Lower lobe of right lung (tissue), 2 donors: ENCODE results near the gene GALK2. TPM values are rescaled to one million over a fixed set of nuclear protein-coding genes. Genes with fewer than 3 reads are reported as not detected.

Source experiments
- ATAC-seq, 2 donors: fragments of 200-7000 bp; cut with Tn5 transposase; one replicate each; pipeline ENCODE4 v1.9.1; 2020 to 2022; ENCODE audit warnings: mild to moderate bottlenecking in 2 of 2, moderate library complexity in 2 of 2
- DNase-seq: peaks from one replicate; pipeline ENCODE4 v3.0.0-alpha.2; 2020
- H3K27ac ChIP-seq: fragments of 200-600 bp; one replicate; pipeline ENCODE4 v1.8.0; 2022
- H3K27me3 ChIP-seq: fragments of 200-600 bp; one replicate; pipeline ENCODE4 v1.8.0; 2022; ENCODE audit warnings: low read depth
- H3K36me3 ChIP-seq: fragments of 200-600 bp; one replicate; pipeline ENCODE4 v1.8.0; 2022; ENCODE audit warnings: mild to moderate bottlenecking
- H3K4me1 ChIP-seq: fragments of 200-600 bp; one replicate; pipeline ENCODE4 v1.8.0; 2022
- H3K4me3 ChIP-seq: fragments of 200-600 bp; one replicate; pipeline ENCODE4 v1.8.0; 2022; ENCODE audit warnings: mild to moderate bottlenecking
- H3K9me3 ChIP-seq: fragments of 200-600 bp; one replicate; pipeline ENCODE4 v1.8.0; 2022
- CTCF ChIP-seq: fragments of 200-600 bp; IDR thresholded peaks from one replicate; pipeline ENCODE4 v1.8.0; 2022; ENCODE audit warnings: antibody characterized with exemption, mild to moderate bottlenecking
- intact Hi-C: fragments of 100-400 bp; cut with DNase I; formaldehyde crosslinking; loops from one replicate; pipeline ENCODE4 v1.11.0; 2022
- long read RNA-seq: library from polyadenylated mRNA; unstranded; transcript quantifications from one replicate; pipeline ENCODE4 v2.0.0, GENCODE V29; 2021
- total RNA-seq: library from RNA; stranded (reverse); fragmentation: NEBNext Ultra II Directional; extraction: Animal tissue kit (Norgen Biotek cat#: 25700); gene quantifications from one replicate; pipeline ENCODE4 v1.2.1, GENCODE V29; 2021
- donor health status: DM: no; HTN: yes; CAD: no; lungs with severe emphysema.

Gene GALK2
- 38.8 TPM for total RNA-seq
- long read RNA-seq, full-length matches to known transcripts: 21 of 36 reads
- long read RNA-seq, partial matches to known transcripts: 2 of 36 reads
- long read RNA-seq, other reads (novel, unspliced or antisense): 13 of 36 reads

- Histone ChIP-seq H3K4me1 (peaks cover 13% of the 10 kb centered on the region), H3K27ac (peak within 1 kb of the TSS; percentile 84), H3K36me3 (no peaks in the 10 kb centered on the region), H3K9me3 (no peaks in the 10 kb centered on the region), H3K4me3 (peak within 1 kb of the TSS; percentile 71), H3K27me3 (no peaks in the 10 kb centered on the region)
- TF ChIP-seq CTCF: no peak
- ATAC-seq (peak; percentile 99 to 100), DNase-seq (peak; percentile 89)
- intact Hi-C loops: no loop called here
Measured at GRCh38 chr15:49169880-49170597, at the start of gene GALK2. GALK2 (plus strand) TSS chr15:49170247; CDS start chr15:49170323, 76 bp downstream.

- H3K36me3 ChIP-seq: peaks cover 17% of the 10 kb centered on the region
- DNase-seq (no peak), ATAC-seq (no peak)
- no peaks in the 10 kb centered on the region for H3K9me3 ChIP-seq
- intact Hi-C loops: loop anchor here (10.0 kb wide), 1 partner anchor 76 kb away; the partner anchor contains the start of gene SECISBP2L
- H3K27ac ChIP-seq: no peak overlapping the region
- no peaks in the 10 kb centered on the region for H3K4me1 ChIP-seq
- no peaks in the 10 kb centered on the region for H3K27me3 ChIP-seq
- H3K4me3 ChIP-seq: no peak overlapping the region
- TF ChIP-seq CTCF: no peak
Measured at GRCh38 chr15:49120832-49121231, 49.2 kb upstream of the GALK2 start.

DNA sequence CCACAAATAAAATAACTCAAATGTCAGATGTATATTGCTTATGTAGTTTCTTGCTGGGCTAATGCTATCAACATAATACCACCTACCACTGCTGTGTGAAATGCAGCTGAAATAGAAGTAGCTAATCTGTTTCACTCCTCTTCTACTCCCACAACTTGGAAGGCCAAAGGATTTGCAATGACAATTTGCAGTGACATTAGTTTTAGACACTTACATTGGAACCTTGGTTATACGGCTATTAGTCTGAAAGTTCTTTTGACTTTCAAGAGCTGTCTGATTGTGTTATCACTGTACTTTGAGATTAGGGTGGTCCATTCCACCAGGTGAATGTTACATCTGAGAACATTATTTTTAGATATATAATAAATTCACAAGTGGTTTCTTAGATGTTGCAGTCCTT, 48.1 kb upstream of the GALK2 start:
- ATAC-seq (no peak), DNase-seq (no peak)
- Histone ChIP-seq H3K27ac (no peak overlapping the region), H3K4me1 (no peaks in the 10 kb centered on the region), H3K27me3 (no peaks in the 10 kb centered on the region), H3K9me3 (no peaks in the 10 kb centered on the region), H3K4me3 (no peak overlapping the region), H3K36me3 (peaks cover 23% of the 10 kb centered on the region)
- TF ChIP-seq CTCF: no peak
- intact Hi-C loops: loop anchor here (10.0 kb wide), 1 partner anchor 77 kb away; the partner anchor contains the start of gene SECISBP2L

- TF ChIP-seq CTCF: no peak
- Histone ChIP-seq H3K4me1 (no peaks in the 10 kb centered on the region), H3K27me3 (no peaks in the 10 kb centered on the region), H3K4me3 (no peak overlapping the region), H3K9me3 (no peaks in the 10 kb centered on the region), H3K27ac (no peak overlapping the region), H3K36me3 (peaks cover 30% of the 10 kb centered on the region)
- DNase-seq (no peak), ATAC-seq (peak; percentile 34 to 51)
- intact Hi-C loops: loop anchor here (10.0 kb wide), 1 partner anchor 78 kb away; the partner anchor contains the start of gene SECISBP2L
Measured at GRCh38 chr15:49122541-49123062, 47.4 kb upstream of the GALK2 start.

DNA sequence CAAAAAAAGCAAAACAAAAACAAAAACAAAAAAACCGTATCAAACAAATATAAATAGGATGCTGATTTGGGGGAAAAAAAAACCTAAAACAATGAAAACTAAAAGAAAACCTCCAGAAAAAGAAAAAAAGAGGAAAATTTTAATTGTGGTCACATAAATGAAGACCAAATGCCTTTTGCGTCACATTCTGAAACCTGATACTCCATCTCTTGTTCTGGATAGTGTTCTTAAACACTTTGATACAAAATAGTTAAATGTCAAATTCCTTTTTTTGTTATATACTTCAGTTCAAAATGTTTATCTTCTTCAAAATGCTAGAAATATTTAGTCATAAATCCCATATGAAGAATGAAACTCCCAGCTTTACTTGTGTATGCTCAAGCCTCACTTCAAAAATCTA, 45.7 kb upstream of the GALK2 start:
- intact Hi-C loops: loop anchor here (10.0 kb wide), 1 partner anchor 80 kb away; the partner anchor contains the start of gene SECISBP2L
- Histone ChIP-seq H3K9me3 (no peaks in the 10 kb centered on the region), H3K4me3 (no peak overlapping the region), H3K27ac (no peak overlapping the region), H3K27me3 (no peaks in the 10 kb centered on the region), H3K36me3 (peaks cover 45% of the 10 kb centered on the region), H3K4me1 (no peaks in the 10 kb centered on the region)
- ATAC-seq: no peak
- no peak for TF ChIP-seq CTCF
- no peak for DNase-seq
